GM03348 (cell line): ENCODE data around the gene ORM1.

Experiments used
- DNase-seq: peaks from one replicate; pipeline ENCODE4 v3.0.0; 2012; ENCODE audit warnings: low spot score

The ORM1 gene

GRCh38 chr9:114287763-114288192, 35.1 kb upstream of the ORM1 start:
- DNase-seq: no peak

- peak; percentile 72 for DNase-seq
Measured at GRCh38 chr9:114288193-114289091, 34.5 kb upstream of the ORM1 start.

GRCh38 chr9:114289106-114289505, 33.8 kb upstream of the ORM1 start:
- no peak for DNase-seq

- DNase-seq: no peak
Measured at GRCh38 chr9:114289571-114290481, 33.1 kb upstream of the ORM1 start.

GRCh38 chr9:114290561-114290986, 32.3 kb upstream of the ORM1 start:
- no peak for DNase-seq

- peak; percentile 83 for DNase-seq
Measured at GRCh38 chr9:114291064-114291474, 31.8 kb upstream of the ORM1 start.

GRCh38 chr9:114291886-114292590, 30.9 kb upstream of the ORM1 start:
- DNase-seq: no peak

GRCh38 chr9:114294664-114295063, 28.2 kb upstream of the ORM1 start:
- DNase-seq: no peak

- DNase-seq: no peak
Measured at GRCh38 chr9:114296338-114296737, 26.6 kb upstream of the ORM1 start.

- no peak for DNase-seq
Measured at GRCh38 chr9:114299286-114300152, 23.4 kb upstream of the ORM1 start.

GRCh38 chr9:114300153-114300845, 22.6 kb upstream of the ORM1 start:
- no peak for DNase-seq

GRCh38 chr9:114300846-114301797, 21.8 kb upstream of the ORM1 start:
- no peak for DNase-seq

GRCh38 chr9:114301798-114302565, 20.9 kb upstream of the ORM1 start:
- DNase-seq: no peak

- no peak for DNase-seq
Measured at GRCh38 chr9:114302727-114303126, 20.2 kb upstream of the ORM1 start.

- DNase-seq: no peak
Measured at GRCh38 chr9:114303571-114303970, 19.3 kb upstream of the ORM1 start.

- DNase-seq: no peak
Measured at GRCh38 chr9:114303977-114304376, 18.9 kb upstream of the ORM1 start.

- no peak for DNase-seq
Measured at GRCh38 chr9:114304416-114305188, 18.3 kb upstream of the ORM1 start.

- peak; percentile 62 for DNase-seq
Measured at GRCh38 chr9:114307899-114308267, 15.0 kb upstream of the ORM1 start.
